DOHH2 (cell line): ENCODE results near the gene IFI16.

ENCODE experiments used
- EZH2phosphoT487 ChIP-seq: fragments of 200-600 bp; sonication (generic); IDR thresholded peaks from 2 replicates; pipeline ENCODE4 v1.6.1; 2017; ENCODE audit warnings: borderline replicate concordance, mild to moderate bottlenecking, antibody characterized with exemption, low read length, moderate library complexity, mixed read lengths
- TF ChIP-seq, protein P1 (sequence below): fragments of 200-600 bp; sonication (generic); IDR thresholded peaks from one replicate; pipeline ENCODE4 v1.5.1; 2014; ENCODE audit warnings: antibody characterized with exemption, mild to moderate bottlenecking, low read depth, low read length; ENCODE audit not compliant: poor library complexity, severe bottlenecking

DNA sequence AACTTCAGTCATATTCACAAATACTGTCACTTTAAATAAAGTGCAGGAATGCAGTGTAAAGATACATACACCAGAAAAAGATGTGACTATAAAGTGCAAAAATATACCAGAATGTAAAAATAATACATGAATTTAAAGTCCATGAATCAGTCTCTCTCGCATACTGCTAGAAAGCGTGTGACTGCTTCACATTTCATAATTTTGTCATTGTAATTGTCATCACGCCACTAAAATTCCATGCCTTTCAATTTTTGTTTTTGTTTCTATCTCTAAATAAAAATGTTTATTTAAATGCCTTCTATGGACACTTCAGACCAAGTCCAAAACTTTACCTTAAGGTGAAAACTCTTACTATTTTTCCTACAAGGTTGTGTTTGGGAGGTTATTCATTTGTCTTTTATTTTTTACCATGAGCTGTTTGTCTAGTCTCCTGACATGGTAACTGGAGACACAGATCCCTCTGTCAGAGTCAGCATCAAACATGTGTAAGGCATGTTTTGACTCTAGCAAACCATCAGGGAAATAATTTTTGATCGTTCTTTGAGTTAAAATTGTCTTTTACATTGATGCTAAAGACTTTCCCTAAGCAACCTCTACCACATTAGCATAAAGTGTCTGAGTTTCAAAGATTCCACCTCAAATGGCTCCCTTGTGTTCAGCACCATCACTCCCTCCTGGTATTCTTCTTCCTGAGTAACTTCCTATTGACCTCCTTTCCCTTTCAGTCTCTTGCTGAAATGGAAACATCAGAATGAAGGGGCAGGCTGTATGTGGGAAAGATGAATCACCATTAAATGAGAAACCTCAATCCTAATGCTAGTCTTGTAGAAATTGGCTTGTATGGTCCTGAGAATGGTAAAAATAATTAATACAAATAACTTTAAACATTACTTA lies 80.8 kb downstream of the IFI16 start:
- TF ChIP-seq, protein P1, sequence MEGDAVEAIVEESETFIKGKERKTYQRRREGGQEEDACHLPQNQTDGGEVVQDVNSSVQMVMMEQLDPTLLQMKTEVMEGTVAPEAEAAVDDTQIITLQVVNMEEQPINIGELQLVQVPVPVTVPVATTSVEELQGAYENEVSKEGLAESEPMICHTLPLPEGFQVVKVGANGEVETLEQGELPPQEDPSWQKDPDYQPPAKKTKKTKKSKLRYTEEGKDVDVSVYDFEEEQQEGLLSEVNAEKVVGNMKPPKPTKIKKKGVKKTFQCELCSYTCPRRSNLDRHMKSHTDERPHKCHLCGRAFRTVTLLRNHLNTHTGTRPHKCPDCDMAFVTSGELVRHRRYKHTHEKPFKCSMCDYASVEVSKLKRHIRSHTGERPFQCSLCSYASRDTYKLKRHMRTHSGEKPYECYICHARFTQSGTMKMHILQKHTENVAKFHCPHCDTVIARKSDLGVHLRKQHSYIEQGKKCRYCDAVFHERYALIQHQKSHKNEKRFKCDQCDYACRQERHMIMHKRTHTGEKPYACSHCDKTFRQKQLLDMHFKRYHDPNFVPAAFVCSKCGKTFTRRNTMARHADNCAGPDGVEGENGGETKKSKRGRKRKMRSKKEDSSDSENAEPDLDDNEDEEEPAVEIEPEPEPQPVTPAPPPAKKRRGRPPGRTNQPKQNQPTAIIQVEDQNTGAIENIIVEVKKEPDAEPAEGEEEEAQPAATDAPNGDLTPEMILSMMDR = no peak
- no peak for TF ChIP-seq EZH2phosphoT487
